PC-3 (cell line): ENCODE results near the gene WNK1.

Source experiments
- CTCF ChIP-seq: fragments of 300-600 bp; sonication (generic); conservative IDR thresholded peaks from 2 replicates; pipeline ENCODE4 v1.5.1; 2017; ENCODE audit warnings: antibody characterized with exemption, low read depth, mild to moderate bottlenecking, low read length
- EZH2 ChIP-seq: fragments of 300-600 bp; sonication (generic); IDR thresholded peaks from one replicate; pipeline ENCODE4 v1.6.1; 2017; ENCODE audit warnings: antibody characterized with exemption, mild to moderate bottlenecking, low read length; ENCODE audit not compliant: unreplicated experiment
- EZH2phosphoT487 ChIP-seq: fragments of 300-600 bp; sonication (generic); IDR thresholded peaks from 2 replicates; pipeline ENCODE4 v1.6.1; 2018; ENCODE audit warnings: mild to moderate bottlenecking, antibody characterized with exemption, low read length, borderline replicate concordance

GRCh38 chr12:730550-730949, 21.8 kb upstream of the WNK1 start:
- no peak for TF ChIP-seq CTCF
- TF ChIP-seq EZH2: no peak
- no peak for TF ChIP-seq EZH2phosphoT487
